Measurements from ENCODE around the gene CCL26. TPM values are rescaled to one million over a fixed set of nuclear protein-coding genes. Genes with fewer than 3 reads are reported as not detected.

Gene CCL26
- total RNA-seq, 1 experiment from 2014 or later, result 0.49 TPM

DNA sequence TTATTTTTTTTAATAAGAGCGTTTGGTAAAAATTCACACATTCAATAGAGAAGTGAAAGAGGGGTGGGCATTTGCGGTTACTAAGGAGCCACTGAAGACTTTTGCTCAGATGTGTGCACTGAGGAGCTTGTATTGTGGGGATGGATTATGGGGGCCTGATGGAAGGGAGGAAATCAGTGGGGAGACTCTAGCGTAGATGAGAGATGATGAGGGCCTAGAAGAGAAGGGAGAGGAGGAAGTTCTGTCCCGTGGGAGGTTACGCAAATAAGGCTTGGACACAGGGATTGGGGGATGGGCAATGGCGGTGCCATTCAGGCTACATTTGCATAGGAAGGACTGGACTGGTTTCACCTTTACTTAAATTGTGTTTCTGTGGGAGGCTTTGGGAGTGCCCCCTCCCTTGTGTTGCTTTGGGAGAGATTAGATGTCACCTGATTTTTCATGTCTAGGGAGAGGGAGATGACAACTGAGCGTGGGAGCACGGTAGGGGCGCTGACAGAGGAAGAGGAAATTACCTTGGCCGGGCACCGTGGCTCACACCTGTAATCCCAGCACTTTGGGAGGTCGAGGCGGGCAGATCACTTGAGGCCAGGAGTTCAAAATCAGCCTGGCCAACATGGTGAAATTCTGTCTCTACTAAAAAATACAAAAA lies 31.0 kb downstream of the CCL26 start:
- Histone ChIP-seq H3K27me3 (ENCODE audit: insufficient read depth, low read length) (no peaks in the 10 kb centered on the region), H3K4me2 (ENCODE audit: low read length) (no peak overlapping the region), H3K36me3 (ENCODE audit: control insufficient read depth in 1 of 2, insufficient read depth in 2 of 2, low read length in 2 of 2) (no peaks in the 10 kb centered on the region), H4K20me1 (ENCODE audit: insufficient read depth) (no peaks in the 10 kb centered on the region), H3K79me2 (ENCODE audit: insufficient read depth, low read length) (no peaks in the 10 kb centered on the region), H3K9ac (ENCODE audit: low read length) (no peak overlapping the region), H3K4me3 (replicated peaks in 1 of 2; ENCODE audit: low read depth in 1 of 2, low read length in 2 of 2) (no peak overlapping the region), H2AFZ (ENCODE audit: low read depth, low read length, poor library complexity, severe bottlenecking) (no peak overlapping the region), H3K9me2 (ENCODE audit: insufficient read depth) (no peaks in the 10 kb centered on the region), H3K9me3 (ENCODE audit: control insufficient read depth in 1 of 2, insufficient read depth in 1 of 2, low read depth in 1 of 2, low read length in 2 of 2) (no peaks in the 10 kb centered on the region), H3K4me1 (ENCODE audit: control insufficient read depth in 1 of 2, insufficient read depth in 2 of 2, low read length in 2 of 2) (peaks cover 11 to 28% of the 10 kb centered on the region in 2 experiments), H3K27ac (ENCODE audit: low read depth, low read length) (no peak overlapping the region)
- no peak for TF ChIP-seq ZFX (IDR thresholded peaks at IDR 0.05)
- DNase-seq (ENCODE audit: low read depth, low spot score) (no peak), ATAC-seq (no peak)
- intact Hi-C loops (cut with micrococcal nuclease), result no loop called here
- no TSS peak for BruUV-seq (replicated peaks)
- CTCF ChIA-PET, result no interaction called here
- POLR2A ChIA-PET, result no interaction called here
- RAD21 ChIA-PET (ENCODE audit: low non-redundant PET in 1 of 2, low total read pairs in 2 of 2, uncharacterized antibody in 2 of 2, unreplicated experiment in 2 of 2), result no interaction called here

DNA sequence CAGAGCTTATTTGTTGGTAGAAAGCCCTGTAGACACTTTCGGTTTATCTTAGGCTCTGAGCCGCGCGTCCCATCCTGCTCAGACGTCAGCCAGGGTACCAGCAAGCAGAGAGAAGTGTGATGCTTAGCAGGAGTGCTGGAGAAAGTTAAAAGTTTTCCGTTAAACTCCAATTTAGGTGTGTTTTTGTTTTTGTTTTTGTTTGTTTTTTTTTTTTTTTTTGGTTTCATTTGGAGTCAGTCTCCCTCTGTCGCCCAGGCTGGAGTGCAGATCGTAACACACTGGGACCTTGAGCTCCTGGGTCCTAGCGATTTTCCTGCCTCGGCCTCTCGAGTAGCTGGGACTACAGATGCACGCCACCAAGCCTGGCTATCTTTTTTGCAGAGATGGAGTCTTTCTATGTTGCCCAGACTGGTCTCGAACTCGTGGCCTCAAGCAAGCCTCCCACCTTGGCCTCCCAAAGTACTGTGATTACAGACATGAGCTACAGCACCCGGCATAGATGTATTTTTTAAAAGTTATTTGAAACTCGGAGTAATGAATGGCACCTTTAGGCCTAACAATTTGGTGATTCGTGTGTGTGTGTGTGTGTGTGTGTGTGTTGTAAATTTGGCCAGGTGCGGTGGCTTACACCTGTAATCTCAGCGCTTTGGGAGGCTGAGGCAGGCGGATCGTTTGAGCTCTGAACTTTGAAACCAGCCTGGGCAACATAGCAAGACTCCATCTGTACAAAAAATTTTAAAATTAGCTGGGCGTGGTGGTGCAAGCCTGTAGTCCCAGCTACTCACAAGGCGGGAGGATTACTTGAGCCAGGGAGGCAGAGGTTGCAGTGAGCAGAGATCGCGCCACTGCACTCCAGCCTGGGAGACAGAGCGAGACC lies 32.0 kb downstream of the CCL26 start:
- no TSS peak for BruUV-seq (replicated peaks)
- peak overlapping the region; percentile 86 for H2AFZ ChIP-seq (ENCODE audit: low read depth, low read length, poor library complexity, severe bottlenecking)
- peak overlapping the region; percentile 64 for H3K27ac ChIP-seq (ENCODE audit: low read depth, low read length)
- ChIA-PET POLR2A (interaction anchor here (0.7 to 1.5 kb wide), 3 partner anchors 11 to 1878 kb away, joined by 3 to 6 read pairs (median 3); no protein-coding TSS in a partner anchor), RAD21 (ENCODE audit: low non-redundant PET in 1 of 2, low total read pairs in 2 of 2, uncharacterized antibody in 2 of 2, unreplicated experiment in 2 of 2) (interaction anchor here (0.7 kb wide), 2 partner anchors 52 to 209 kb away, joined by 5 read pairs; no protein-coding TSS in a partner anchor), CTCF (interaction anchor here (1.7 kb wide), 1 partner anchor 23 kb away, joined by 5 read pairs; no protein-coding TSS in a partner anchor)
- H3K4me1 ChIP-seq (ENCODE audit: control insufficient read depth in 1 of 2, insufficient read depth in 2 of 2, low read length in 2 of 2), result peaks cover 11 to 28% of the 10 kb centered on the region in 2 experiments
- H4K20me1 ChIP-seq (ENCODE audit: insufficient read depth), result no peaks in the 10 kb centered on the region
- peak overlapping the region; percentile 71 for H3K9ac ChIP-seq (ENCODE audit: low read length)
- peak overlapping the region; percentile 54 to 95 for H3K4me3 ChIP-seq (replicated peaks in 1 of 2; ENCODE audit: low read depth in 1 of 2, low read length in 2 of 2)
- intact Hi-C loops (cut with micrococcal nuclease), result no loop called here
- DNase-seq (ENCODE audit: low read depth, low spot score) (no peak), ATAC-seq (no peak)
- H3K9me2 ChIP-seq (ENCODE audit: insufficient read depth), result no peaks in the 10 kb centered on the region
- H3K9me3 ChIP-seq (ENCODE audit: control insufficient read depth in 1 of 2, insufficient read depth in 1 of 2, low read depth in 1 of 2, low read length in 2 of 2), result no peaks in the 10 kb centered on the region
- no peaks in the 10 kb centered on the region for H3K36me3 ChIP-seq (ENCODE audit: control insufficient read depth in 1 of 2, insufficient read depth in 2 of 2, low read length in 2 of 2)
- H3K4me2 ChIP-seq (ENCODE audit: low read length), result peak overlapping the region; percentile 98
- H3K79me2 ChIP-seq (ENCODE audit: insufficient read depth, low read length), result no peaks in the 10 kb centered on the region
- H3K27me3 ChIP-seq (ENCODE audit: insufficient read depth, low read length), result no peaks in the 10 kb centered on the region
- no peak for TF ChIP-seq SP1 (IDR thresholded peaks at IDR 0.05; ENCODE audit: low read depth)
- TF ChIP-seq, protein P1, sequence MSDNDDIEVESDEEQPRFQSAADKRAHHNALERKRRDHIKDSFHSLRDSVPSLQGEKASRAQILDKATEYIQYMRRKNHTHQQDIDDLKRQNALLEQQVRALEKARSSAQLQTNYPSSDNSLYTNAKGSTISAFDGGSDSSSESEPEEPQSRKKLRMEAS (IDR thresholded peaks at IDR 0.05), result no peak
- no peak for TF ChIP-seq ZBTB33 (IDR thresholded peaks at IDR 0.05; ENCODE audit: extremely low read depth, insufficient replicate concordance, low read length)
- TF ChIP-seq, protein P2, sequence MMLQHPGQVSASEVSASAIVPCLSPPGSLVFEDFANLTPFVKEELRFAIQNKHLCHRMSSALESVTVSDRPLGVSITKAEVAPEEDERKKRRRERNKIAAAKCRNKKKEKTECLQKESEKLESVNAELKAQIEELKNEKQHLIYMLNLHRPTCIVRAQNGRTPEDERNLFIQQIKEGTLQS (IDR thresholded peaks at IDR 0.05), result no peak
- TF ChIP-seq CTCF (IDR thresholded peaks at IDR 0.05 in 2 of 3, conservative IDR thresholded peaks at IDR 0.05 in 1 of 3; ENCODE audit: borderline replicate concordance in 1 of 3, insufficient read depth in 1 of 3, low read depth in 2 of 3, low read length in 2 of 3), result no peak
- no peak for TF ChIP-seq RAD21 (IDR thresholded peaks at IDR 0.05; ENCODE audit: low read depth)
- TF ChIP-seq EGR1 (IDR thresholded peaks at IDR 0.05; ENCODE audit: low read depth), result no peak
- no peak for TF ChIP-seq CBX3 (IDR thresholded peaks at IDR 0.05; ENCODE audit: low read depth)
- TF ChIP-seq YY1 (IDR thresholded peaks at IDR 0.05; ENCODE audit: extremely low read depth, insufficient replicate concordance, low read depth, low read length), result no peak
- no peak for TF ChIP-seq ZNF274 (IDR thresholded peaks at IDR 0.05; ENCODE audit: low read depth, low read length)
- TF ChIP-seq SRF (IDR thresholded peaks at IDR 0.05; ENCODE audit: low read depth), result no peak
- no peak for TF ChIP-seq JUND (IDR thresholded peaks at IDR 0.05)
- TF ChIP-seq TCF7L2 (IDR thresholded peaks at IDR 0.05; ENCODE audit: borderline replicate concordance, extremely low read depth, insufficient read depth, insufficient read length), result no peak
